Heart right ventricle (tissue), 16 donors: ENCODE results near the gene SYNDIG1. TPM values are rescaled to one million over a fixed set of nuclear protein-coding genes. Genes with fewer than 3 reads are reported as not detected.

Source experiments
- ATAC-seq, 8 donors: fragments of 200-7000 bp; cut with Tn5 transposase; one replicate each; pipeline ENCODE4 v1.9.1; 2020; ENCODE audit warnings: mild to moderate bottlenecking in 8 of 8, moderate library complexity in 8 of 8, moderate number of reproducible peaks in 1 of 8
- DNase-seq, 2 donors: peaks; one replicate each; pipeline ENCODE4 v3.0.0-alpha.2; 2020
- H3K27ac ChIP-seq, 10 donors: fragments of 200-600 bp; sonication (generic) in 2 of 10; one replicate each; pipeline versions ENCODE4 v1.5.0 to v1.8.0; 2020 to 2022; ENCODE audit warnings: mild to moderate bottlenecking in 3 of 10
- H3K27me3 ChIP-seq, 7 donors: fragments of 200-600 bp; one replicate each; pipeline ENCODE4 v1.8.0; 2021 to 2022; ENCODE audit warnings: mild to moderate bottlenecking in 2 of 7
- H3K36me3 ChIP-seq, 9 donors: fragments of 200-600 bp; sonication (generic) in 1 of 9; one replicate each; pipeline versions ENCODE4 v1.5.0 to v1.8.0; 2020 to 2022; ENCODE audit warnings: mild to moderate bottlenecking in 2 of 9
- H3K4me1 ChIP-seq, 9 donors: fragments of 200-600 bp; sonication (generic) in 1 of 9; one replicate each; pipeline versions ENCODE4 v1.5.0 to v1.8.0; 2020 to 2022; ENCODE audit warnings: mild to moderate bottlenecking in 4 of 9
- H3K4me3 ChIP-seq, 10 donors: fragments of 200-600 bp; sonication (generic) in 2 of 10; one replicate each; pipeline versions ENCODE4 v1.5.0 to v1.8.0; 2020 to 2022; ENCODE audit warnings: mild to moderate bottlenecking in 7 of 10, moderate library complexity in 2 of 10
- H3K9me3 ChIP-seq, 11 donors: fragments of 200-600 bp in 10 of 11; sonication (generic) in 2 of 11; one replicate each; pipeline versions ENCODE4 v1.5.0 to v1.8.0; 2013 to 2022; ENCODE audit warnings: mild to moderate bottlenecking in 2 of 11, control low read depth in 1 of 11, moderate library complexity in 1 of 11
- CTCF ChIP-seq, 9 donors: fragments of 200-600 bp; sonication (generic) in 2 of 9; IDR thresholded peaks; one replicate each; pipeline versions ENCODE4 v1.5.0 to v1.8.0; 2021 to 2022; ENCODE audit warnings: antibody characterized with exemption in 9 of 9, mild to moderate bottlenecking in 5 of 9, moderate library complexity in 1 of 9
- WGBS, 2 donors: extraction: QIAGEN DNeasy Blood & Tissue Kit; methylation state at CpG; one replicate each; pipeline ENCODE4 v1.1.7; 2013; ENCODE audit warnings: inconsistent platforms in 1 of 2; 5-methylcytosine and 5-hydroxymethylcytosine counted together
- intact Hi-C, 10 donors: fragments of 100-400 bp; cut with DNase I; formaldehyde crosslinking; loops; one replicate each; pipeline versions ENCODE4 v1.11.1 to v1.14.2; 2022
- polyA plus RNA-seq, 2 donors: library from polyadenylated mRNA; stranded (reverse); fragments of 200-250 nt; gene quantifications; one replicate each; pipeline ENCODE4 v1.2.3, GENCODE V29; 2013
- total RNA-seq, 10 donors: library from RNA; stranded (reverse); fragmentation: NEBNext Ultra II Directional in 3 of 10; extraction: Animal tissue kit (Norgen Biotek cat#: 25700) in 3 of 10; gene quantifications; one replicate each; pipeline versions ENCODE4 v1.2.1 to v1.2.4, GENCODE V29; 2021 to 2023
- donor health status: Arrhythmogenic right ventricular cardiomyopathy.
- donor health status: ischemic (EF 13 %, LVEDD 7.1; RV severe dilation, severe dysfunction).
- donor health status: healthy with polysubstance abuse.
- donor health status: DM: no; HTN: yes; CAD: no.
- donor health status: DM: no; HTN: no; CAD: no.
- donor health status: ischemic (EF 25% LVEDD 6.9; RV normal size, moderate dysfunction).
- donor health status: ischemic (EF 25% LVEDD 5.7; RV mildly dilated, moderate dysfunction).
- donor health status: healthy.
- donor health status: DM: yes; HTN: yes; CAD: no.
- donor health status: Ischemic cardiomyopathy.
- donor health status: ischemic (EF 35%, LVEDD 5.7; RV mildly dilated, moderate dysfunction).
- donor health status: nonischemic (EF 11% LVEDD 7.7; RV severe dilation, severe dysfunction).
- donor health status: DM: yes; HTN: yes; CAD: no.
- donor health status: PGD.
- donor health status: ischemic (EF 29% LVEDD 5.4; RV normal size, mild dysfunction).
- donor health status: nonischemic (EF 23%, LVEDD 6.1; RV moderate dilation, normal function).

SYNDIG1 gene
- total and polyA plus RNA-seq, 12 donors: 8.6 to 34.7 (median 19.9) TPM

- peak in 1 of 8 donors; percentile 23 for ATAC-seq
- no peaks in the 10 kb centered on the region for H3K36me3 ChIP-seq
- H3K9me3 ChIP-seq: no peaks in the 10 kb centered on the region
- no peaks in the 10 kb centered on the region for H3K4me1 ChIP-seq
- no peak for TF ChIP-seq CTCF (IDR thresholded peaks at IDR 0.05)
- no peaks in the 10 kb centered on the region for H3K27me3 ChIP-seq
- H3K4me3 ChIP-seq: no peak overlapping the region
- 87 to 90% methylated on average over 11 of the region's 11 CpGs for WGBS, 2 donors
- intact Hi-C loops: loop anchor here in 1 of 10 donors (10.0 kb wide), 1 partner anchor 62 kb away; no protein-coding TSS in a partner anchor
- no peak for DNase-seq
- no peak overlapping the region for H3K27ac ChIP-seq
Measured at GRCh38 chr20:24676353-24676977, 207.0 kb downstream of the SYNDIG1 start.

- Histone ChIP-seq H3K27me3 (no peaks in the 10 kb centered on the region), H3K27ac (no peak overlapping the region), H3K4me3 (no peak overlapping the region), H3K9me3 (no peaks in the 10 kb centered on the region), H3K36me3 (no peaks in the 10 kb centered on the region), H3K4me1 (no peaks in the 10 kb centered on the region)
- intact Hi-C loops: loop anchor here in 1 of 10 donors (10.0 kb wide), 1 partner anchor 62 kb away; no protein-coding TSS in a partner anchor
- 86 to 87% methylated on average over 6 of the region's 6 CpGs for WGBS, 2 donors
- DNase-seq (no peak), ATAC-seq (no peak)
- no peak for TF ChIP-seq CTCF (IDR thresholded peaks at IDR 0.05)
Measured at GRCh38 chr20:24676978-24677370, 207.5 kb downstream of the SYNDIG1 start.

- ATAC-seq (no peak), DNase-seq (no peak)
- TF ChIP-seq CTCF (IDR thresholded peaks at IDR 0.05): no peak
- H3K9me3 ChIP-seq: no peaks in the 10 kb centered on the region
- intact Hi-C loops: loop anchor here in 1 of 10 donors (10.0 kb wide), 1 partner anchor 63 kb away; no protein-coding TSS in a partner anchor
- no peaks in the 10 kb centered on the region for H3K4me1 ChIP-seq
- H3K36me3 ChIP-seq: no peaks in the 10 kb centered on the region
- H3K27me3 ChIP-seq: no peaks in the 10 kb centered on the region
- no peak overlapping the region for H3K27ac ChIP-seq
- H3K4me3 ChIP-seq: no peak overlapping the region
- WGBS, 2 donors: 76 to 85% methylated on average over 9 of the region's 9 CpGs
Measured at GRCh38 chr20:24677626-24678315, 208.3 kb downstream of the SYNDIG1 start.

- Histone ChIP-seq H3K36me3 (no peaks in the 10 kb centered on the region), H3K4me3 (no peak overlapping the region), H3K27me3 (no peaks in the 10 kb centered on the region), H3K4me1 (no peaks in the 10 kb centered on the region), H3K27ac (no peak overlapping the region), H3K9me3 (no peaks in the 10 kb centered on the region)
- 83 to 85% methylated on average over 15 of the region's 15 CpGs for WGBS, 2 donors
- no peak for DNase-seq
- no peak for ATAC-seq
- intact Hi-C loops: loop anchor here in 1 of 10 donors (10.0 kb wide), 1 partner anchor 64 kb away; no protein-coding TSS in a partner anchor
- TF ChIP-seq CTCF (IDR thresholded peaks at IDR 0.05): no peak
Measured at GRCh38 chr20:24678351-24679106, 209.1 kb downstream of the SYNDIG1 start.
